ENCODE results near the gene CCDC57. TPM values are rescaled to one million over a fixed set of nuclear protein-coding genes. Genes with fewer than 3 reads are reported as not detected.

The CCDC57 gene
- total RNA-seq, 1 experiment from 2014 or later: 36.6 TPM

DNA sequence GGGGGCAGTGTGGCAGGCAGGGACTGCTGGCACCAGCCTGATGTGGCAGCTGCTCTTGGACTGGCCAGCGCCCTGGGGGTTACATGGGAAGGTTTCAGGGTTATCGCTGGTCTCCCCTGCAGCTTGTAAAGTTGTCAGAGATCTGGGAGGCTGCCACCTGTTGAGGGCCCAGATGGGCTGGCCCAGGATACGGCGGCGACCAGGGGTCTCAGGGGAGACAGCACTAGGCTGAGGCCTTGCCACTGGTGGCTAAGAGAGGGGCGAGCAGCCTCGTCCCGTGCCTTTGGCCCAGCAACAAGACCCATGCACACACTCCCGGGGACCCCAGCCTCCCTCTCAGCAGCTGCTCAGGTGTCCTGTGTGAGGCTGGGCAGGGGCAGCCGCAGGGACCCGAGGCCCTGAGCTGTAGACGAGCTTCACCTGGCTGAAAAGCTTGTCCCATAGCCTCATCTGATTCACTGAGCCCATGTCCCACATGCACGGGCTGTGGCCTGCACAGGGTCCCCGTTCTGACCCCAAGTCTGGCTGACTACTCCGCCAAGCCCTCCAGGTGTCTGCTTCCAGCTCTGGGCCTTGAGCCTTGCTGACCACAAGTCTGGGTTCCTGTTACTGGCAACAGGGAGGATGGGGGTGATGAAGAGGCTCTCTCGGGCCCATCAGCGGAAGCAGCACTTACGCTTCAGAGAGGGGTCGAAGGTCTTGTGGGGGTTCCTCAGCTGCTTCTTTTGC lies 153.2 kb downstream of the CCDC57 start:
- Histone ChIP-seq H3K9me3 (ENCODE audit: low read length) (no peaks in the 10 kb centered on the region), H3K79me2 (ENCODE audit: low read length) (peaks cover 15% of the 10 kb centered on the region), H3K27me3 (ENCODE audit: low read length) (no peaks in the 10 kb centered on the region), H3K9ac (ENCODE audit: low read length) (no peak overlapping the region), H3K27ac (ENCODE audit: low read length) (no peak overlapping the region), H3F3A (ENCODE audit: low read length, unreplicated experiment) (no peaks in the 10 kb centered on the region), H3K36me3 (ENCODE audit: low read depth, low read length) (peaks cover 58% of the 10 kb centered on the region), H3K4me2 (ENCODE audit: low read length) (no peak overlapping the region), H2AFZ (ENCODE audit: low read length) (no peak overlapping the region), H4K20me1 (ENCODE audit: low read length) (no peaks in the 10 kb centered on the region), H3K4me1 (ENCODE audit: insufficient read depth, low read length) (peaks cover 10% of the 10 kb centered on the region), H3K4me3 (ENCODE audit: low read length) (no peak overlapping the region), H3K9me2 (replicated peaks; ENCODE audit: low read length) (no peaks in the 10 kb centered on the region)
- intact Hi-C loops (cut with micrococcal nuclease): no loop called here
- TF ChIP-seq, protein P1, sequence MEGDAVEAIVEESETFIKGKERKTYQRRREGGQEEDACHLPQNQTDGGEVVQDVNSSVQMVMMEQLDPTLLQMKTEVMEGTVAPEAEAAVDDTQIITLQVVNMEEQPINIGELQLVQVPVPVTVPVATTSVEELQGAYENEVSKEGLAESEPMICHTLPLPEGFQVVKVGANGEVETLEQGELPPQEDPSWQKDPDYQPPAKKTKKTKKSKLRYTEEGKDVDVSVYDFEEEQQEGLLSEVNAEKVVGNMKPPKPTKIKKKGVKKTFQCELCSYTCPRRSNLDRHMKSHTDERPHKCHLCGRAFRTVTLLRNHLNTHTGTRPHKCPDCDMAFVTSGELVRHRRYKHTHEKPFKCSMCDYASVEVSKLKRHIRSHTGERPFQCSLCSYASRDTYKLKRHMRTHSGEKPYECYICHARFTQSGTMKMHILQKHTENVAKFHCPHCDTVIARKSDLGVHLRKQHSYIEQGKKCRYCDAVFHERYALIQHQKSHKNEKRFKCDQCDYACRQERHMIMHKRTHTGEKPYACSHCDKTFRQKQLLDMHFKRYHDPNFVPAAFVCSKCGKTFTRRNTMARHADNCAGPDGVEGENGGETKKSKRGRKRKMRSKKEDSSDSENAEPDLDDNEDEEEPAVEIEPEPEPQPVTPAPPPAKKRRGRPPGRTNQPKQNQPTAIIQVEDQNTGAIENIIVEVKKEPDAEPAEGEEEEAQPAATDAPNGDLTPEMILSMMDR (conservative IDR thresholded peaks at IDR 0.05; ENCODE audit: low read depth, low read length): no peak
- TF ChIP-seq EZH2 (IDR thresholded peaks at IDR 0.05; ENCODE audit: low read length, unreplicated experiment) (no peak), EZH2phosphoT487 (IDR thresholded peaks at IDR 0.05; ENCODE audit: borderline replicate concordance, low read length) (no peak)
- ATAC-seq (no peak), DNase-seq (no peak)
- BruUV-seq (replicated peaks): no TSS peak
- CTCF ChIA-PET: no interaction called here
- POLR2A ChIA-PET (ENCODE audit: unreplicated experiment): no interaction called here

DNA sequence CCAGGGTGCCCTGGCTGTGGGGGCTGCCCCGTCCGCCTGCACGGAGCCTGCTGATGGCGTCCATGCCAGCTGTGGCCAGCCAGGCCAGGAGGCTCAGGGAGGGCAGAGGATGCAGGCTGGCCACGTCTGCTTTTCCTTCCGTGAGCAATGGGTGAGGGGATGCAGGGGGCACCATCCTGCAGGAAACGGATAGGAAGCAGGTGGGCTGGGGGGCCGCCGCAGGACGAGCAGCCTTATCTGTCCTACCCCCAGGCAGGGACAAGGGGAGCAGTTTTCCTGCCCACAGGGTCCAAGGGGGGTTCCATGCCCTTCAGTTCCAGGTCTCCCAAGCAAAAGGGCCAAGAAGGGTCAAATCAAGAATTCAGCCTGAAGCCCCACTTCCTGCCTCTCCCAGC lies 153.8 kb downstream of the CCDC57 start:
- ChIA-PET CTCF (no interaction called here), POLR2A (ENCODE audit: unreplicated experiment) (no interaction called here)
- Histone ChIP-seq H3K79me2 (ENCODE audit: low read length) (peaks cover 11% of the 10 kb centered on the region), H3K9me2 (replicated peaks; ENCODE audit: low read length) (no peaks in the 10 kb centered on the region), H3K4me1 (ENCODE audit: insufficient read depth, low read length) (peaks cover 4% of the 10 kb centered on the region), H4K20me1 (ENCODE audit: low read length) (no peaks in the 10 kb centered on the region), H3K4me3 (ENCODE audit: low read length) (no peak overlapping the region), H3F3A (ENCODE audit: low read length, unreplicated experiment) (no peaks in the 10 kb centered on the region), H3K27ac (ENCODE audit: low read length) (no peak overlapping the region), H3K36me3 (ENCODE audit: low read depth, low read length) (peaks cover 55% of the 10 kb centered on the region), H3K4me2 (ENCODE audit: low read length) (no peak overlapping the region), H3K27me3 (ENCODE audit: low read length) (no peaks in the 10 kb centered on the region), H3K9ac (ENCODE audit: low read length) (no peak overlapping the region), H2AFZ (ENCODE audit: low read length) (no peak overlapping the region), H3K9me3 (ENCODE audit: low read length) (no peaks in the 10 kb centered on the region)
- ATAC-seq: no peak
- no peak for DNase-seq
- BruUV-seq (replicated peaks): no TSS peak
- intact Hi-C loops (cut with micrococcal nuclease): no loop called here
- TF ChIP-seq, protein P1 (conservative IDR thresholded peaks at IDR 0.05; ENCODE audit: low read depth, low read length): no peak
- TF ChIP-seq EZH2 (IDR thresholded peaks at IDR 0.05; ENCODE audit: low read length, unreplicated experiment): no peak
- no peak for TF ChIP-seq EZH2phosphoT487 (IDR thresholded peaks at IDR 0.05; ENCODE audit: borderline replicate concordance, low read length)

DNA sequence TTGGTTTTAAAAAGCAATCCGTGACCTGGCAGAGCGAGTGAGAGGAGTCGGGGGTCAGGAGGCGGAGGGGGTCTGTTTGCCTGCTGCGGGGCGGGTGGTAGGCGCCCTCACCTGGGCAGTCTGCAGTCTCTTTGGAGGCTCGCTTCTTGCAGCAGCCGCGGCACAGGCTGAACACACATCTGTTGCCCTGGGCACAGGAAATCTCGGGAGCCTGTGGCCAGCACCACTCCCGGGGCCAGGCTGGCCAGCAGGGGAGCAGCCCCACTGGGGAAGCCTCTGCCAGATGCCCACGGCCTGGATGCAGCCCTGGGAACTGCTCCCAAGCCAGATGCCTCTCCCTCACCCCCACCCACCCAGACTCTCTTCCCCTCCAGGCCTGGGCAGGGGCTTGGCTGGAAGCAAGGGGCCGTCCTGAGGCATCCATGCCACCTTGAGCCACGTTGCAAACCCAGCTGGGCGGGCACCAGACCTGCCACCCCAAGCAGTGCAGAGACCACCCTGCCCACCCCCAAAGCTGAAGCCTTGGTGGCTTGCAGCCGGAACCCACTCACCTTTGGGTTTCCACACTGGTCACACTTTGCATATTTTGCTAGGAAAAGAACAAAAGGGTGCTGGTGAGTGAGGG lies 154.3 kb downstream of the CCDC57 start:
- H3K4me3 ChIP-seq (ENCODE audit: low read length): no peak overlapping the region
- ChIA-PET CTCF (interaction anchor here (0.6 kb wide), 1 partner anchor 198 kb away, joined by 3 read pairs; the partner anchor contains the start of gene P4HB), POLR2A (ENCODE audit: unreplicated experiment) (no interaction called here)
- TF ChIP-seq EZH2phosphoT487 (IDR thresholded peaks at IDR 0.05; ENCODE audit: borderline replicate concordance, low read length) (no peak), EZH2 (IDR thresholded peaks at IDR 0.05; ENCODE audit: low read length, unreplicated experiment) (no peak)
- TF ChIP-seq, protein P1 (conservative IDR thresholded peaks at IDR 0.05; ENCODE audit: low read depth, low read length): no peak
- peaks cover 55% of the 10 kb centered on the region for H3K36me3 ChIP-seq (ENCODE audit: low read depth, low read length)
- no TSS peak for BruUV-seq (replicated peaks)
- no peaks in the 10 kb centered on the region for H3F3A ChIP-seq (ENCODE audit: low read length, unreplicated experiment)
- peak; percentile 7; the same call in 1 of the 2 replicates for ATAC-seq
- H3K9ac ChIP-seq (ENCODE audit: low read length): no peak overlapping the region
- H4K20me1 ChIP-seq (ENCODE audit: low read length): no peaks in the 10 kb centered on the region
- no peak overlapping the region for H3K4me2 ChIP-seq (ENCODE audit: low read length)
- H3K27ac ChIP-seq (ENCODE audit: low read length): no peak overlapping the region
- intact Hi-C loops (cut with micrococcal nuclease): no loop called here
- H3K4me1 ChIP-seq (ENCODE audit: insufficient read depth, low read length): peaks cover 1% of the 10 kb centered on the region; the same call in 1 of the 2 replicates
- no peaks in the 10 kb centered on the region for H3K9me2 ChIP-seq (replicated peaks; ENCODE audit: low read length)
- H2AFZ ChIP-seq (ENCODE audit: low read length): no peak overlapping the region
- H3K9me3 ChIP-seq (ENCODE audit: low read length): no peaks in the 10 kb centered on the region
- no peak for DNase-seq
- no peaks in the 10 kb centered on the region for H3K27me3 ChIP-seq (ENCODE audit: low read length)
- peaks cover 11% of the 10 kb centered on the region for H3K79me2 ChIP-seq (ENCODE audit: low read length)
